Lower leg skin (tissue), 4 donors: ENCODE measurements around the gene GALNT2. TPM values are rescaled to one million over a fixed set of nuclear protein-coding genes. Genes with fewer than 3 reads are reported as not detected.

Experiments
- DNase-seq, 2 donors: peaks; one replicate each; pipeline ENCODE4 v3.0.0-alpha.2; 2019; ENCODE audit warnings: low spot score in 2 of 2
- H3K4me3 ChIP-seq: fragments of 200-600 bp; sonication (generic); 2 replicates; pipeline ENCODE4 v1.5.1; 2017; ENCODE audit warnings: mild to moderate bottlenecking, low read depth; ENCODE audit not compliant: poor library complexity, severe bottlenecking
- CTCF ChIP-seq, 3 donors: fragments of 450-650 bp; IDR thresholded peaks; one replicate each; pipeline ENCODE4 v1.5.1; 2016; ENCODE audit warnings: antibody characterized with exemption in 3 of 3, mild to moderate bottlenecking in 3 of 3, moderate library complexity in 2 of 3
- POLR2A ChIP-seq, 2 donors: fragments of 450-650 bp; IDR thresholded peaks; one replicate each; pipeline ENCODE4 v1.6.1; 2016 to 2017; ENCODE audit warnings: antibody characterized with exemption in 2 of 2, mild to moderate bottlenecking in 1 of 2, moderate library complexity in 1 of 2
- WGBS, 2 donors: methylation state at CpG; one replicate each; pipeline ENCODE4 v1.1.5; 2018; 5-methylcytosine and 5-hydroxymethylcytosine counted together
- intact Hi-C: fragments of 100-400 bp; cut with DNase I; formaldehyde crosslinking; loops from one replicate; pipeline ENCODE4 v1.15.0; 2023; ENCODE audit warnings: low total_unique reads
- total RNA-seq, 4 donors: library from RNA; depleted of rRNA; stranded (reverse); fragments of >200 nt; gene quantifications; one replicate each; pipeline ENCODE4 v1.1.0, GENCODE V29; 2016

The GALNT2 gene
- total RNA-seq, 4 donors from 2014 or later, result 11.0 to 31.0 (median 20.2) TPM

- 93 to 95% methylated on average over 24 of the region's 24 CpGs for WGBS, 2 donors
- no peak for DNase-seq
- intact Hi-C loops, result no loop called here
- no peak overlapping the region for H3K4me3 ChIP-seq
- TF ChIP-seq CTCF (IDR thresholded peaks at IDR 0.05) (no peak), POLR2A (IDR thresholded peaks at IDR 0.05) (no peak)
Observed at GRCh38 chr1:230280054-230280795, 213.2 kb downstream of the GALNT2 start.

- no peak for TF ChIP-seq CTCF (IDR thresholded peaks at IDR 0.05)
- no peak for TF ChIP-seq POLR2A (IDR thresholded peaks at IDR 0.05)
- intact Hi-C loops, result no loop called here
- WGBS, 2 donors, result 90 to 92% methylated on average over 17 to 22 of the region's 23 CpGs
- no peak overlapping the region for H3K4me3 ChIP-seq
- no peak for DNase-seq
Observed at GRCh38 chr1:230280906-230281413, 213.9 kb downstream of the GALNT2 start.

GRCh38 chr1:230281556-230281955 lies 214.5 kb downstream of the GALNT2 start:
- intact Hi-C loops, result no loop called here
- 83 to 85% methylated on average over 17 of the region's 17 CpGs for WGBS, 2 donors
- TF ChIP-seq CTCF (IDR thresholded peaks at IDR 0.05) (no peak), POLR2A (IDR thresholded peaks at IDR 0.05) (no peak)
- DNase-seq, result no peak
- H3K4me3 ChIP-seq, result no peak overlapping the region

- no peak for TF ChIP-seq POLR2A (IDR thresholded peaks at IDR 0.05)
- no peak for TF ChIP-seq CTCF (IDR thresholded peaks at IDR 0.05)
- DNase-seq, result no peak
- no peak overlapping the region for H3K4me3 ChIP-seq
- 22 to 51% methylated on average over 3 of the region's 3 CpGs for WGBS, 2 donors
- intact Hi-C loops, result no loop called here
Observed at GRCh38 chr1:230282157-230282556, 215.1 kb downstream of the GALNT2 start.

GRCh38 chr1:230283678-230284077 lies 216.6 kb downstream of the GALNT2 start:
- intact Hi-C loops, result no loop called here
- no peak for DNase-seq

More at GRCh38 chr1:230283678-230284077, 216.6 kb downstream of the GALNT2 start:
- H3K4me3 ChIP-seq, result no peak overlapping the region
- TF ChIP-seq CTCF (IDR thresholded peaks at IDR 0.05), result no peak
- TF ChIP-seq POLR2A (IDR thresholded peaks at IDR 0.05), result no peak
- 85% methylated on average over 12 of the region's 12 CpGs for WGBS, 2 donors
